ENCODE data around the gene UFC1. TPM values are rescaled to one million over a fixed set of nuclear protein-coding genes. Genes with fewer than 3 reads are reported as not detected.
A peak's percentile ranks its signal among the peaks of the same experiment; 100 is the strongest.

UFC1 gene
- total and polyA plus RNA-seq, 2 of the 13 experiments (the other 11 are each of a cell fraction or from before 2014, with no cell fraction given) = 72.8 to 85.2 TPM

- TF ChIP-seq ZNF563 (CRISPR knock-in tag; IDR thresholded peaks at IDR 0.05) (0 out of 2 replicates have a peak, but pooled peaks have one; percentile 41), ZNF850 (CRISPR knock-in tag; conservative IDR thresholded peaks at IDR 0.05) (no peak), EHMT2 (IDR thresholded peaks at IDR 0.05; ENCODE audit: borderline replicate concordance, low read depth, low read length) (no peak), ZNF773 (CRISPR knock-in tag; IDR thresholded peaks at IDR 0.05; ENCODE audit: borderline replicate concordance) (0 out of 2 replicates have a peak, but pooled peaks have one; percentile 33), TBL1XR1 (IDR thresholded peaks at IDR 0.05; ENCODE audit: borderline replicate concordance, low read length, partially characterized antibody) (no peak), ZNF441 (CRISPR knock-in tag; IDR thresholded peaks at IDR 0.05; ENCODE audit: borderline replicate concordance) (no peak), ZNF274 (CRISPR knock-in tag; IDR thresholded peaks at IDR 0.05) (peak; percentile 68; the same call in 1 of the 2 replicates), PRDM4 (CRISPR knock-in tag; IDR thresholded peaks at IDR 0.05; ENCODE audit: borderline replicate concordance) (no peak), GATAD1 (CRISPR knock-in tag; IDR thresholded peaks at IDR 0.05) (peak; percentile 78), ZNF644 (CRISPR knock-in tag; IDR thresholded peaks at IDR 0.05; ENCODE audit: low read depth) (no peak), POLR2AphosphoS2 (IDR thresholded peaks at IDR 0.05; ENCODE audit: low read depth, low read length) (no peak), HOMEZ (CRISPR knock-in tag; IDR thresholded peaks at IDR 0.05; ENCODE audit: low read depth) (0 out of 2 replicates have a peak, but pooled peaks have one; percentile 31), ZBTB34 (CRISPR knock-in tag; IDR thresholded peaks at IDR 0.05) (no peak), ZNF567 (CRISPR knock-in tag; IDR thresholded peaks at IDR 0.05; ENCODE audit: borderline replicate concordance) (no peak), HNF1B (CRISPR knock-in tag; IDR thresholded peaks at IDR 0.05) (no peak; the same call in 1 of the 2 replicates), PHF8 (CRISPR knock-in tag; IDR thresholded peaks at IDR 0.05) (peak; percentile 93), SMAD9 (CRISPR knock-in tag; IDR thresholded peaks at IDR 0.05) (0 out of 2 replicates have a peak, but pooled peaks have one; percentile 43), ZFY (CRISPR knock-in tag; IDR thresholded peaks at IDR 0.05) (peak; percentile 89)
- TF ChIP-seq, protein P1, sequence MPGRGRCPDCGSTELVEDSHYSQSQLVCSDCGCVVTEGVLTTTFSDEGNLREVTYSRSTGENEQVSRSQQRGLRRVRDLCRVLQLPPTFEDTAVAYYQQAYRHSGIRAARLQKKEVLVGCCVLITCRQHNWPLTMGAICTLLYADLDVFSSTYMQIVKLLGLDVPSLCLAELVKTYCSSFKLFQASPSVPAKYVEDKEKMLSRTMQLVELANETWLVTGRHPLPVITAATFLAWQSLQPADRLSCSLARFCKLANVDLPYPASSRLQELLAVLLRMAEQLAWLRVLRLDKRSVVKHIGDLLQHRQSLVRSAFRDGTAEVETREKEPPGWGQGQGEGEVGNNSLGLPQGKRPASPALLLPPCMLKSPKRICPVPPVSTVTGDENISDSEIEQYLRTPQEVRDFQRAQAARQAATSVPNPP (CRISPR knock-in tag; IDR thresholded peaks at IDR 0.05) = no peak
These were observed 23.5 kb downstream of the UFC1 start, which contains the start of gene B4GALT3 (continued) for GRCh38 chr1:161177112-161177935.

Data from HepG2 (cell line).